H9 (cell line): ENCODE results near the gene PCDHGC3. TPM values are rescaled to one million over a fixed set of nuclear protein-coding genes. Genes with fewer than 3 reads are reported as not detected.

Experiments
- DNase-seq: peaks from one replicate; pipeline ENCODE4 v3.0.0-alpha.2; 2017
- H2AFZ ChIP-seq: one replicate; pipeline ENCODE4 v1.6.1; 2013; ENCODE audit warnings: mild to moderate bottlenecking, low read length, control low read depth, moderate library complexity
- H2AK5ac ChIP-seq: 2 replicates; pipeline ENCODE4 v1.6.1; 2013; ENCODE audit warnings: low read length, control low read depth, mixed read lengths; ENCODE audit not compliant: insufficient read length
- H2BK120ac ChIP-seq: one replicate; pipeline ENCODE4 v1.6.1; 2013; ENCODE audit warnings: low read depth, mild to moderate bottlenecking, low read length, control low read depth, inconsistent platforms; ENCODE audit not compliant: poor library complexity, severe bottlenecking
- H2BK12ac ChIP-seq: 2 replicates; pipeline ENCODE4 v1.6.1; 2013; ENCODE audit warnings: low read length, control low read depth, mixed read lengths, low read depth; ENCODE audit not compliant: insufficient read length
- H2BK15ac ChIP-seq: 2 replicates; pipeline ENCODE4 v1.6.1; 2013; ENCODE audit warnings: low read depth, low read length, control low read depth
- H2BK20ac ChIP-seq: one replicate; pipeline ENCODE4 v1.6.1; 2013; ENCODE audit warnings: low read depth, mild to moderate bottlenecking, low read length, control low read depth, inconsistent platforms; ENCODE audit not compliant: poor library complexity, severe bottlenecking
- H2BK5ac ChIP-seq: 2 replicates; pipeline ENCODE4 v1.6.1; 2013; ENCODE audit warnings: low read length, control low read depth, mixed read lengths; ENCODE audit not compliant: insufficient read length
- H3K14ac ChIP-seq: 2 replicates; pipeline ENCODE4 v1.6.1; 2013; ENCODE audit warnings: low read length, control low read depth; ENCODE audit not compliant: insufficient read depth
- H3K18ac ChIP-seq: 2 replicates; pipeline ENCODE4 v1.6.1; 2013; ENCODE audit warnings: low read depth, mild to moderate bottlenecking, mixed read lengths, low read length, control low read depth; ENCODE audit not compliant: insufficient read length
- H3K23ac ChIP-seq: 2 replicates; pipeline ENCODE4 v1.6.1; 2013; ENCODE audit warnings: low read length, control low read depth, mixed read lengths, low read depth; ENCODE audit not compliant: insufficient read length
- H3K23me2 ChIP-seq: 2 replicates; pipeline ENCODE4 v1.6.1; 2013; ENCODE audit warnings: low read depth, mild to moderate bottlenecking, mixed read lengths, low read length, control low read depth; ENCODE audit not compliant: insufficient read length, poor library complexity, severe bottlenecking
- H3K27ac ChIP-seq: 2 replicates; pipeline ENCODE4 v1.5.1; 2013; ENCODE audit warnings: low read length, control low read depth, mixed read lengths, low read depth; ENCODE audit not compliant: insufficient read length
- H3K27me3 ChIP-seq: 2 replicates; pipeline ENCODE4 v1.6.1; 2013; ENCODE audit warnings: low read length, control low read depth, inconsistent platforms; ENCODE audit not compliant: insufficient read depth
- H3K4ac ChIP-seq: 2 replicates; pipeline ENCODE4 v1.6.1; 2013; ENCODE audit warnings: low read depth, mild to moderate bottlenecking, control low read depth, inconsistent platforms, low read length, moderate library complexity
- H3K4me1 ChIP-seq: 2 replicates; pipeline ENCODE4 v1.6.1; 2013; ENCODE audit warnings: low read length, control low read depth, inconsistent platforms; ENCODE audit not compliant: insufficient read depth
- H3K4me2 ChIP-seq: 2 replicates; pipeline ENCODE4 v1.6.1; 2013; ENCODE audit warnings: low read length, control low read depth, mixed read lengths; ENCODE audit not compliant: insufficient read length, insufficient read depth
- H3K56ac ChIP-seq: 2 replicates; pipeline ENCODE4 v1.6.1; 2013; ENCODE audit warnings: low read depth, mild to moderate bottlenecking, mixed read lengths, low read length, control low read depth; ENCODE audit not compliant: insufficient read length
- H3K79me1 ChIP-seq: 2 replicates; pipeline ENCODE4 v1.6.1; 2013; ENCODE audit warnings: low read depth, mild to moderate bottlenecking, moderate library complexity, low read length, control low read depth, inconsistent platforms; ENCODE audit not compliant: insufficient read depth, poor library complexity, severe bottlenecking
- H3K79me2 ChIP-seq: 2 replicates; pipeline ENCODE4 v1.6.1; 2013; ENCODE audit warnings: low read length, control low read depth, inconsistent platforms; ENCODE audit not compliant: insufficient read depth
- H3K9ac ChIP-seq: 2 replicates; pipeline ENCODE4 v1.6.1; 2013; ENCODE audit warnings: low read length, control low read depth, mixed read lengths; ENCODE audit not compliant: insufficient read length; ENCODE audit errors: extremely low read depth
- H3K9me3 ChIP-seq: one replicate; pipeline ENCODE4 v1.6.1; 2013; ENCODE audit warnings: low read depth, low read length, inconsistent platforms; ENCODE audit not compliant: control insufficient read depth
- H3T11ph ChIP-seq: one replicate; pipeline ENCODE4 v1.6.1; 2013; ENCODE audit warnings: mild to moderate bottlenecking, low read length, control low read depth, inconsistent platforms
- H4K20me1 ChIP-seq: one replicate; pipeline ENCODE4 v1.6.1; 2013; ENCODE audit not compliant: control insufficient read depth, insufficient read length, insufficient read depth
- H4K5ac ChIP-seq: 2 replicates; pipeline ENCODE4 v1.6.1; 2013; ENCODE audit warnings: low read depth, mild to moderate bottlenecking, mixed read lengths, low read length, control low read depth; ENCODE audit not compliant: insufficient read length
- H4K8ac ChIP-seq: replicated peaks from 2 replicates; pipeline ENCODE4 v1.6.1; 2013; ENCODE audit warnings: low read length, control low read depth, mixed read lengths, low read depth; ENCODE audit not compliant: insufficient read length
- H4K91ac ChIP-seq: 2 replicates; pipeline ENCODE4 v1.6.1; 2013; ENCODE audit warnings: low read depth, mild to moderate bottlenecking, moderate library complexity, mixed read lengths, low read length, control low read depth; ENCODE audit not compliant: insufficient read length
- H3K27ac Mint-ChIP-seq, 3 experiments: 2 replicates in 2 of 3; 3 replicates in 1 of 3; pipeline ENCODE4 v1.8.0; 2020 to 2021; ENCODE audit warnings: mixed read lengths in 3 of 3, mild to moderate bottlenecking in 1 of 3, moderate library complexity in 1 of 3
- H3K27me3 Mint-ChIP-seq: 2 replicates; pipeline ENCODE4 v1.8.0; 2021; ENCODE audit warnings: low read depth, mild to moderate bottlenecking, moderate library complexity, mixed read lengths
- H3K36me3 Mint-ChIP-seq, 3 experiments: 2 replicates in 2 of 3; 3 replicates in 1 of 3; pipeline ENCODE4 v1.8.0; 2020 to 2021; ENCODE audit warnings: low read depth in 3 of 3, mixed read lengths in 3 of 3; ENCODE audit not compliant: insufficient read depth in 1 of 3
- H3K4me1 Mint-ChIP-seq, 2 experiments: 2 replicates each; pipeline ENCODE4 v1.8.0; 2020; ENCODE audit warnings: mixed read lengths in 2 of 2
- H3K4me3 Mint-ChIP-seq, 2 experiments: 2 replicates in 1 of 2; 3 replicates in 1 of 2; pipeline ENCODE4 v1.8.0; 2020 to 2021; ENCODE audit warnings: mild to moderate bottlenecking in 2 of 2, mixed read lengths in 2 of 2, moderate library complexity in 1 of 2
- H3K9me3 Mint-ChIP-seq, 2 experiments: 2 replicates in 1 of 2; 3 replicates in 1 of 2; pipeline ENCODE4 v1.8.0; 2020; ENCODE audit warnings: mild to moderate bottlenecking in 2 of 2, mixed read lengths in 2 of 2, moderate library complexity in 1 of 2
- WGBS: extraction: QIAGEN DNeasy Blood & Tissue Kit; methylation state at CpG from one replicate; pipeline ENCODE4 v1.1.7; 2013; ENCODE audit warnings: missing lambda C conversion rate, low lambda C conversion rate, mixed read lengths; ENCODE audit not compliant: insufficient read length; ENCODE audit errors: extremely low coverage; 5-methylcytosine and 5-hydroxymethylcytosine counted together
- total RNA-seq: library from RNA; stranded (reverse); gene quantifications from 2 replicates; pipeline ENCODE4 v1.2.1, GENCODE V29; 2021
- TF ChIP-seq, protein P1 (sequence below): fragments of 200-600 bp; sonication (generic); conservative IDR thresholded peaks from 3 replicates; pipeline ENCODE4 v1.8.0; 2021; ENCODE audit warnings: antibody characterized with exemption, mild to moderate bottlenecking

Gene PCDHGC3
- total RNA-seq, 1 experiment from 2014 or later, result 19.8 TPM

DNA sequence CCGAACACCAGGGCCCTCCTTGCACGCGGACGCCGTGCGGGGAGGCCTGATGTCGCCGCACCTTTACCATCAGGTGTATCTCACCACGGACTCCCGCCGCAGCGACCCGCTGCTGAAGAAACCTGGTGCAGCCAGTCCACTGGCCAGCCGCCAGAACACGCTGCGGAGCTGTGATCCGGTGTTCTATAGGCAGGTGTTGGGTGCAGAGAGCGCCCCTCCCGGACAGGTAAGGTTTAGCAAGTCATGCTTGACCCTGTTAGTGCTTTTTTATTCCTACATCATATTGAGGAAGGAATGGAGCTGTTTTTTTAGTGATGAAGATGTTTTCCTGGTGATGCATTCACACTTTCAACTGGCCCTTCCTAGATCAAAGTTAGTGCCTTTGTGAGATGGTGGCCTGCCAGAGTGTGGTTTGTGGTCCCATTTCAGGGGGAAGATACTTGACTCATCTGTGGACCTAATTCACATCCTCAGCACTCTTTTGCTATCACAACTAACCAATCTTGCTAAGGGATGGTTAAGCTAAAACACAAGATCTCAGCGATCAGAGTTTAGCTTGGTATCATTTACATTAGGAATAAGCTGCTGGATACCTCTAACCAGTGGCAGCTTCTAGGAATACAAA lies 2.7 kb downstream of the PCDHGC3 start:
- Histone ChIP-seq H3K79me2 (no peaks in the 10 kb centered on the region), H3K9ac (no peak overlapping the region)

More for the DNA sequence above, 2.7 kb downstream of the PCDHGC3 start:
- no peak overlapping the region for H3K56ac ChIP-seq
- peaks cover 5% of the 10 kb centered on the region for H3K9me3 ChIP-seq
- H3K4me1 ChIP-seq, result 0 out of 2 replicates have a peak, but pooled peaks cover 2% of the 10 kb centered on the region
- no peaks in the 10 kb centered on the region for H3K79me1 ChIP-seq
- Mint-ChIP-seq H3K27me3 (peaks cover 33% of the 10 kb centered on the region), H3K27ac (no peak overlapping the region), H3K9me3 (peaks cover 0 to 23% of the 10 kb centered on the region in 2 experiments; a peak in 4 of 5 replicates), H3K4me3 (peak overlapping the region in 1 of 2 experiments; percentile 19; a peak in 2 of 5 replicates), H3K4me1 (peaks cover 32 to 39% of the 10 kb centered on the region in 2 experiments), H3K36me3 (peaks cover 0 to 21% (median 8%) of the 10 kb centered on the region in 3 experiments; a peak in 4 of 7 replicates)
- no peak overlapping the region for H4K8ac ChIP-seq
- no peak overlapping the region for H3K27ac ChIP-seq
- no peak overlapping the region for H3K18ac ChIP-seq
- no peak overlapping the region for H4K91ac ChIP-seq
- H4K5ac ChIP-seq, result no peak overlapping the region
- H3K4me2 ChIP-seq, result peak overlapping the region; percentile 31
- TF ChIP-seq, protein P1, sequence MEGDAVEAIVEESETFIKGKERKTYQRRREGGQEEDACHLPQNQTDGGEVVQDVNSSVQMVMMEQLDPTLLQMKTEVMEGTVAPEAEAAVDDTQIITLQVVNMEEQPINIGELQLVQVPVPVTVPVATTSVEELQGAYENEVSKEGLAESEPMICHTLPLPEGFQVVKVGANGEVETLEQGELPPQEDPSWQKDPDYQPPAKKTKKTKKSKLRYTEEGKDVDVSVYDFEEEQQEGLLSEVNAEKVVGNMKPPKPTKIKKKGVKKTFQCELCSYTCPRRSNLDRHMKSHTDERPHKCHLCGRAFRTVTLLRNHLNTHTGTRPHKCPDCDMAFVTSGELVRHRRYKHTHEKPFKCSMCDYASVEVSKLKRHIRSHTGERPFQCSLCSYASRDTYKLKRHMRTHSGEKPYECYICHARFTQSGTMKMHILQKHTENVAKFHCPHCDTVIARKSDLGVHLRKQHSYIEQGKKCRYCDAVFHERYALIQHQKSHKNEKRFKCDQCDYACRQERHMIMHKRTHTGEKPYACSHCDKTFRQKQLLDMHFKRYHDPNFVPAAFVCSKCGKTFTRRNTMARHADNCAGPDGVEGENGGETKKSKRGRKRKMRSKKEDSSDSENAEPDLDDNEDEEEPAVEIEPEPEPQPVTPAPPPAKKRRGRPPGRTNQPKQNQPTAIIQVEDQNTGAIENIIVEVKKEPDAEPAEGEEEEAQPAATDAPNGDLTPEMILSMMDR, result peak; percentile 84
- H2BK20ac ChIP-seq, result no peak overlapping the region
- H2AFZ ChIP-seq, result no peak overlapping the region
- H2BK120ac ChIP-seq, result no peak overlapping the region
- peaks cover 15% of the 10 kb centered on the region for H3K27me3 ChIP-seq
- H2BK15ac ChIP-seq, result no peak overlapping the region
- peaks cover 17% of the 10 kb centered on the region for H3K23me2 ChIP-seq
- H2BK12ac ChIP-seq, result no peak overlapping the region
- no peak overlapping the region for H3K14ac ChIP-seq
- H3K23ac ChIP-seq, result no peak overlapping the region
- WGBS, result no CpG with 5 or more reads among the region's 20 CpGs
- peak; percentile 89 for DNase-seq
- no peak overlapping the region for H3T11ph ChIP-seq
- no peak overlapping the region for H2AK5ac ChIP-seq
- H2BK5ac ChIP-seq, result no peak overlapping the region
- no peak overlapping the region for H3K4ac ChIP-seq
- H4K20me1 ChIP-seq, result no peaks in the 10 kb centered on the region
